ENCODE data around the gene TTC3.
A peak's percentile ranks its signal among the peaks of the same experiment; 100 is the strongest.

TTC3 gene

DNA sequence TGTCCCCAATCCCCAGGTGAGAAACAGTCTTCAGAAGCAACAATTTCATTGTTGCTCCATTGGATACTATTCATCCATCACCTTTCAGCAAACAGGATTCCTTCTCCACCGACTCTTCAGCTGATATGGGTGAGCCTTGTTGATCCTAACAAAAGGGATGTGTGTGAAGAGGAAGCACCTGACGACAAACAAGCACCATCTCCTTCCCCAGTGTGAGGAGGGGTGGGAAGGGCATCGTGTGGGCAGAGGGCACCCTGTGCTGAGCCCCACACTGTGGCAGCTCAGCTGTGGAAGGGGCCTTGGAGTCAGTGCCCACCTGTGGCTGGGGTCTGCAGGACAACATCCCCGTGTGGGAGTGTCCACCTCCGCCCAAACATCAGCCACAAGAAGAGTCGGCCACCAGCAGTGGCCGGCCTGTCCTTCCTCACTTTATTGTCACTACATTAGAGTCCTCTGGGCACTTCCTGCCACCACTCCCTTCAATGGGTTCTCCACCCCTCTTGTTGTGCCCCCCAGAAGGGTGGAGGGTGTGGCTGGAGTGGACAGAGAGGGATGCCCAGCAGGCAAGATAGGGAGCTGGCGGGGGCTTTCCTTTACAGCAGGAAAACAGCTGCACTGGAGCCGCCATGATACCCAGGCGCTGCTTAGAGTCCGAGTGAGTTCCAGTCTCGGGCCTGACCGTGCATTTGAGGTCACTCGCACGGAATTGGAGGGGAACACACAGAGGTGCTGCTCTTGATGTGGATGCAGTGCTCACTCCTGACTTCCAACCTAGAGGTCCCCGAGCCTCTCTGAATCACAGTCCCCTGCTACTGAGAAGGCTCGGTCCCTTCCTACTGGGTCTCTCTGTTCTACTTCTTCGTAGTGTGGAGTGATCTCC lies 153.2 kb downstream of the TTC3 start:
- no peak for DNase-seq

DNA sequence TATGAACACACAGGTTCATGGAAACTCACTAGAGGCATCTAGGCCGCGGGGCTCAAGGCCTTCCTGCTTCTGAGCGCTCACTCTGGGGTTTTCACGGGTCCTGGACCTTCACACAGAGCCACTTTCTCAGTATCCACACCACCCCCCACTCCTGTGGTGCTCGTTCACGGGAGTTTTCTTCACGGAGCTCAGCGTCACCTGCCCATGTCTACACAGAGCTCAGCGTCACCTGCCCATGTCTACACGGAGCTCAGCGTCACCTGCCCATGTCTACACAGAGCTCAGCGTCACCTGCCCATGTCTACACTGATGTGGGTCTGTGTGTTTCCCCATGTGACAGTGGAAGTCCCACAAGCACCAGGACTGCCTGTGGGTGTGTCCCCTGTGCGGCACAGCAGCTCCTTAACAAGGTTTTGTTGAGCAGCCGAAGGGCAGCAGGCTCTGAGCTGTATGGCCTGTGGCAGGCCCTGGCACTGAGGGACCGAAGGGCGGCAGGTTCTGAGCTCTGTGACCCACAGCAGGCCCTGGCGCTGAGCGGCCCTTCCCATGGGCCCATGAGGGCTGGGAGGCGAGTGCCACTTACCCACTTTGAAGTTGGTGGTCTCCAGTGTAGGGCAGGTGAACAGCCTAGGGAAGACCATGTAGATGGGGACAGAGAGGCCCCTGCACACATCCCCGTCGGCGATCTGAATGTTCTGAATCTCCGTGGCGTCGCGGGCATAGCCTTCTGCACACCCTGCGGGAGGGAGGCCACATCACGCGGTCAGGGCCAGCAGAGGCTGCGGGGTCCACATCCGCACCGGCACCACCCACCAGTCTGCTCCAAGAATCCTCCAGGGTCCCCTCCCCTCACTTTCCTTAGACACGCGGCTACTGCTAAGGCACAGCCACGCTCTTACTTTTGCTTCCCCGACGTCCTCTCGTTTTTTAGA lies 154.3 kb downstream of the TTC3 start:
- no peak for DNase-seq

DNA sequence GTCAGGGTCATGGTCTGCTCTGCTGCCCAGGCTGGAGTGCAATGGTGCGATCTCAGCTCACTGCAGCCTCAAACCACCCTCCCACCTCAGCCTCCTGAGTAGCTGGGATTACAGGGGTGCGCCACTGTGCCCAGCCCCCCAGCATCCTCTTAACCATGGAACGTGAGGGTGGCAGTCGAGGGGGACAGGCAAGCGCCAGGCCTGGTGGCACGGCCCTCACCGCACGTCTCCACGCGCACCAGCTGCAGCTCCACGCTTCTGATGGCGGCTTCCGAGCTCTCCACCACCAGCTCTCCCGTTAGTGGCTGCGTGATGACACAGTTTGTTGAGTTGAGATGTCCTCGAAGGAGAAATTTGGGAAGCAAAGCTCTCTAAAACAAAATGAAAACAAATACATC lies 154.9 kb downstream of the TTC3 start:
- DNase-seq, result no peak

DNA sequence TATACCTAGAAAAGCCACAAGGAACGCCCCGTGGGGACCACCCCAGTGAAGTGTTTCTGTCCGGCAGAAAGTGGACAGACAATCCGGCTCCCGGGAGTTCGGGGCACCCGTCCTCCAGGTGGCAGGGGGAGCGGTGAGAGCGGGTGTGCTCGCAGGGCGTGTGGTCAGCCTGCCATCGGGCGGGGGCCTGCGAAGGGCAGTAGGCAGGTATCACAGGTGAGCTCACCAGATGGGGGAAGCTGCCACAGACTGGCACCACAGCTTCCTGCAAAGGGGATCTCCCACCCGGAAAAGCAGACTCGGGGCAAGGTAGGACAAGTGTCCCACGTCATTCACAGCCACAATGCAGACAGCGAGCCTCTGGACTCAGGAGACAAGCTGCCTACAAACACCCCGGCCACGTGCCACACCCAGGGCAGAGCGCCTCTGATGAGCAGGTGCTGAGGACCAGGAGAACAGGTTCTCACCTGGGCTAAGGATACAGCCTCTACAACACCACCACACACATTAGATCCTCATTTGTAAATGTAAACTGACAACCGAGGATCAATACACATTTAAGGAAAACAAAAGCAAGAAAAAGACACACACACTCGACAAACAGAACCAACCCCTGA lies 157.7 kb downstream of the TTC3 start:
- DNase-seq, result no peak

DNA sequence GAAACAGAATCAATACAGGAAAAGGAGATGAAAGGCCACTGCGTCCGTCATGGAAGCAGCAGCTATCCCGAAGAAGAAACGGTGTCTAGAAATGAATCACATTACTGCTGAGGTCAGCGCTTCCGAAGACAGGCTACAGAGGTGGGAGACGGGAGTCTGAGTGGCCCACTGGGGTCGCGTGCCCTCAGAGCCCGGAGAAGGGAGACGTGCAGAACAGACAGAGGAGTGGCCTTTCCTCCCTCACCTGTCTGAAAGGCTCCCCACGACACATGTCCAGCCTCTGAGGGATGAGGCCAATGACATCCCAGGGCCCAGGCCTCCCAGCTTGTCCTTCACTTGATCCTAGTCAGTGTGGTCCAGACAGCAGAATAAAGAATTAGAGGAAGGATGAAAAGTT lies 158.2 kb downstream of the TTC3 start:
- no peak for DNase-seq

DNA sequence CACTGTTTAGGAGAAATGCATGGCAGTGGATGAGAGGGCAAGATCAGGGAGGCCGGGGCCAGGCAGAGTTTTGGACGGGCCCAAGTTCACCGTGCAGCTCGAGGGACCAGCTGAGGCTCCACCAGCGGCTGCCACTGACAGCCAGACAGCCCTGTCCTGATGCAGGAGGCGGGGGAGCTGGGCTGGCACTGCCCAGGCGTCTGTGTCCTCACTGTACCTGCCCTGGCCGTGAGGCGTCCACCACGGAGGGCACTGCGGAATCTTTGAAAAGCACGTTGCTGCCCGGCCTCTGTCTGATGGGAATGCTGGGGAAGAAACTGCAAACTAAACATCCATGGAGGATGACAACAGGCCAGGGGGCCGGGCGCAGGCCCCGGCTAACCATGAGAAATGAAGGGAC lies 158.6 kb downstream of the TTC3 start:
- no peak for DNase-seq

DNA sequence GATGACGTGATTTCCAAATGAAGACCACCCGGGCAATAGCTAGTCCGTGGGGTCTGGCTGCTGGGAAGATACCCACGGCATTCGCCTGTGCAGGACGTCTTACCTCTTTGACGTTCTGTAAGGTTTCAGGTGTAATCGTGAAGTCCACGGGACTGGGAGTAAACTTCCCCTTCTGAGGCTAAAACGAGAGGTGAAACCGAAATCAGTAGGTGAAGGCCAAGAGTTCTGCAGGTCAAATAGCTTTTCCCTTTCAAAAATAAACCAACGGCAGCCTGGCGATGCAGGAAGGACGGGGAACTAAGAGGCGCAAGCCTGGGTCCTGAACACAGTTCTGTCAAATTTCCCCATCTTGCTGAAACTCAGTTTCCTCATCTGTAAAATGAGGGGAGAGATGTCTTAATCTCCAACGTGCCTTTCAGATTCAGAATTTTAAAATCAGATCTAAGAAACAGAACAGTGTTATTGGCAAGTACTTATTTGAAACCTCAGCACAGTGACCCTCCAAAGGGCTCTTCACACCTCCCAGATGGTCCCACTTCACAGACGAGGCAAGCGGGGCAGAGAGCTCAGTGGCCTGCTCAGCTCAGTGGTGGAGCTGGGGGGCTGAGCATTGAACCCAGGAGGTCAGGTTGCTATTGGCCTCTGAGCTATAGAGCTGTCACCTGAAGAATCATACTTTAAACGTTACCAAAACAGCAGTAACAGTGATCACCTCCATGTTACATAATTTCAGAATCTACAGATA lies 159.4 kb downstream of the TTC3 start:
- DNase-seq, result no peak

DNA sequence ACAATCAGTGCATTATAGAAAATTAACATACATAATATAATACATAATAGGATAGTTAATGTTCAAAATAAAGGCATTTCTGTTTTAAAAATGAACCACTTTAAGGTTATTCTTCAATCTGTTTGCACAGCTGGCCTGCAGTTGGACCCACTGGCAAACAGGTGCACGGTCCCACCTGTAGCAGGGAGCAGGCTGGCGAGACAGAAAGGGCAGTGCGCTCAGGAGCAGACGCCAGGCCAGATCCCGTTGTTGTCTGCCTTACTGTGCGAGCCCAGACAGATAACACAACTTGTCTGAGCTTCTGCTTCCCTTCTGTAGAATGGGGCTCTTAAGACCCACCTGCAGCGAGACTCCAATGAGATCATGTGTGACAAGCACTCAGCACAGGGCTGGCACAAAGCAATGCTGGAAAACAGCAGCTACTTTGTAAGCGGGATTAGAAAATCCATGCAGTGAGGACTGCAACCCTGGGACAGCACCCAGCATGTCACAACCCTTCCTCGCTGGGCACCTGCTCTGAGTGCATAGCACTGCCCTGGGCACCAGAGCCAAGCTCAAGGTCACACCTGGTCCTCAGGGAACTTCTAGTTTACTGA lies 160.6 kb downstream of the TTC3 start:
- no peak for DNase-seq

DNA sequence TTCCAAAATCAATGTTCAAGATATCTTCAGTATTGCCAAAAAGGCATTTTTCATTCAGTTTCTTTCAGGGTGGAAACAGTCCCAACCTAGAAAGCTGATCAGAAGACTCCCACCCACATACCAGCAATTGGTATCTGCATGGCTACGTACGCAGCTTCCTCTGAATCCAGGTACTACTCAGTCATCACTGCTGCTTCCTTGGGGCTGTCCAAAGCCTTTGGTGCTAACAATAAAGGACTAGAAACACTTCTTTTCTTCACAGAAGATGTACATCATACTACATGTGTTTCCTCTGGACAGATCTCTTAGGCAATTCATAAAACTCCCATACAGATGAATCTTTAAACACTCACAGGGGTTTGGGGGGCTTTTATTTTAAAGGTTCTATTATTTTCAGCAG lies 164.3 kb downstream of the TTC3 start:
- DNase-seq, result no peak

DNA sequence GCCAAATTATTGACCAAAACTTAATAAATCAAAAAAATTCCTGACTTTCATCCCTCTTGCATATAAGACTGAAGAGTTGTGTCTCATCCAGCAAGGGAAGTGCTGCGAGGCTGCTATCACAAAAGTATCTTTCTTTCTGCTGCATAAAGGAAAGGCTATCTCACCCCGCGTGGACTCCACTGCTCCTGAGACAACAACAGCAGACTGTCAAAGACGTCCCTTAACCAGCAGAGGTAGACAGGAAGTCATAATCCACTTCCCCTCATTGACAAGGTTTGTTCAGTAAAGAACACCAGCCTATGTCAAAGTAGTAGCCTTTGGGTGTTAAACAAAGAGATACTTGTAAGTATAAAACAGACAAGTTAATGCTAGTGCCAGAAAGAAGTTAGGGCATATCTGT lies 164.7 kb downstream of the TTC3 start:
- DNase-seq, result no peak

DNA sequence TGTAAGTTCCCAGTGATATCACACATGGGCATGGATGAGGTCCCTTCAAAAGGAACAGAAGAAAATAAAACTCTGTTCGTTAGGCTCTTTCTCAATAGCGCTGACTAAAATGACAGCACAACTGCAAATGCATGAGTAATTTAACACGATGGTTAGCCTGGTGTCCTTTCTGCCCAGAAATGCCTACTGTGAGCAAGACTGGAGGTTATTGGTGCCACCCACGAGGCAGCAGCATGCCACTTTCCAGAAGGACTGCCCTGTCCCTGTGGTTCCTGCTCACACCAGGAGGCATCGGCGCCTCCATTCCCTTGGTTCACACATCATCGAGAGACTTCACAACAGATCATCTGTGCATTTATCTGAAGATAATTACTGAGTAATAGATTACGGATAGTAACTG lies 167.9 kb downstream of the TTC3 start:
- DNase-seq, result no peak

DNA sequence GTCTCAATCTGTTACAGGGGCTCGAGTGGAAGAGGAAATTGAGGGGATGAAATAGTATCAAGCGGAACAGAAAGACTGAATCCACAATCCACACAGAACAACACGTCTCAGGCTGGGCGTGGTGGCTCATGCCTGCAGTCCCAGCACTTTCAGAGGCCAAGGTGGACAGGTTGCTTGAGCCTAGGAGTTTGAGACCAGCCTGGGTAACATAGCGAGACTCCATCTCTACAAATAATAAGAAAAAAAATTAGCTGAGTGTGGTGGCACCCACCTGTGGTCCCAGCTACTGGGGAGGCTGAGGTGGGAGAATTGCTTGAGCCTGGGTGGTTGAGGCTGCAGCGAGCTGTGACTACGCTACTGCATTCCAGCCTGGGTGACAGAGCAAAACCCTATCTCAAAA lies 168.4 kb downstream of the TTC3 start:
- DNase-seq, result no peak

DNA sequence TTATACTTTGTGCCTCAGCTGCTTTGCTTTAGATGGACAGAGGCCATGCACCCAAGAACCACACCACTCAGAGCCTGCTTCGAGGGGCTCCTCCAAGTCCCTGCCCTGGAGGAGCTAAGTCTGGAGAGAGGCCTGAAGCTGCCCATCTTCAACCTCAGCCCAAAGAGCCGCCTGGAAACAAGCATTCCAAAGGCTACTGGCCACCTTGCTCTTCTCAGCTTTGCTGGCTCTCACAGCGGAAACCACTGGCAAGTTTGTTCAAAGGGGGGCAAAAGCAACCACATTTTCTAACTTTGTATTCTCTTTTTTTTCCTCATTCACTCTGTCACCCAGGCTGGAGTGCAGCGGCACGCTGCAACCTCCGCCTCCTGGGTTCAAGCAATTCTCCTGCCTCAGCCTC lies 170.9 kb downstream of the TTC3 start:
- no peak for DNase-seq

DNA sequence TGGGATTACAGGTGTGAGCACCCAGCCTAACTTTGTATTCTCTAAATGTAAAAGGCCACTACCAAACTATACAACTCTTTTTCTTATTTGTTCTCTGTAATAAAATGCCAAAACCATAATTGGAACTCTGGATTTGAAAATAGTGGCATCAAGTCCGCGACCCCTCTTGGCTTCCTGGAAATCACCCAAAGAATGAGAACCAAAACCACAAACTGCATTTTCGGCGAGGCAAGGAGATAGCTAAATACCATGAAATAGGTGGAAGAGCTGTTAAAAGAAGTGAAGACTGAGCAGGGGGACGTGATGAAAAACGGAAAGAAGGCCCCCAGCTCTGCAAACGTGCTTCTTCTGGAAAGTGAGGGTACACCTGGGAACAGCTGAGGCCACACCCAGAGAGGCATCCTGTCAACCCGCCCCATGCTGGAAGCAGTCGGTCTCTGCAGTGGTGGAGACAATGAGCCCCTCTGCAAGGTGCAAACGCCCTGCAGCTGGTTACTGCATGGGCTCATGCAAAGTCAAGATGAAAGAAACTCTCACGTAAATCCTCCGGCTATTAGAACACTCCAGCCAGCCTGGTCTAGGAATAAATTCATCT lies 171.5 kb downstream of the TTC3 start:
- DNase-seq, result peak in 1 of 2 donors; percentile 47

DNA sequence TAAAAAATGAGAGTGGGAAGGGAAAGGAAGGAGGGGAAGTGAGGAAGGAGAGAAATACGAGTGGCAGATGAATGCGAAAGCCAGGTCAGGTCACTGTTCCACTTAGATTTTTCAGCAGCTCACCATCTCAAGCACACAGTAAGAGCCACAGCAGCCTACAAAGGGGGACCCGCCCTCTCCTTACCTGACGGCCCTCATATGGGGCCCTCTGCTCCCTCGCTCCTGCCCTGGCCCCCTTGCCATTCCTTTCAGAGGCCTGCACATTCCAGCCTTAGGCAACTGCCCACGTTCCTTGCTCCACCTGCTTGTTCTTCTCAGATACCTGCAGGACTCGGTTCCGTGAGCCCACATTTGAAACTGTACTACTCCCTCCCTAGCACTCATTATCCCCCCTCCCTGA lies 172.1 kb downstream of the TTC3 start:
- DNase-seq, result no peak

DNA sequence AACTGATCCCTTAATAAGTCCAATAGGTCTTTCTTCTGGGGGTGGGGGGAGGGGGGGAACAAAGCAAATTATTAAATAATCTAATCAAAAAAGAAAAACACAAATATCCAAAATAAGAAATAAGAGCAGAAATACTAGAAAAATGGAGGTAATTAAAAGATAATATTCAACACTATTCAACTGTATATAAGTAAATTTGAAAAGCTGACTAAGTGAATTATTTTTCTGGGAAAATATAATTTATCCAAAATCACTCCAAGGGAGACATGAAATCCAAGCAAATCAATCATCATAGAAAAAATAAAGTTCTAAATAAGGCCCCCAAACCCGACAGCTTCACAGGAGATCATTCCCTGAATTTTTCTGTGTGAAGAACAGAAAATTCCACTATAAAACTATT lies 175.2 kb downstream of the TTC3 start:
- no peak for DNase-seq

DNA sequence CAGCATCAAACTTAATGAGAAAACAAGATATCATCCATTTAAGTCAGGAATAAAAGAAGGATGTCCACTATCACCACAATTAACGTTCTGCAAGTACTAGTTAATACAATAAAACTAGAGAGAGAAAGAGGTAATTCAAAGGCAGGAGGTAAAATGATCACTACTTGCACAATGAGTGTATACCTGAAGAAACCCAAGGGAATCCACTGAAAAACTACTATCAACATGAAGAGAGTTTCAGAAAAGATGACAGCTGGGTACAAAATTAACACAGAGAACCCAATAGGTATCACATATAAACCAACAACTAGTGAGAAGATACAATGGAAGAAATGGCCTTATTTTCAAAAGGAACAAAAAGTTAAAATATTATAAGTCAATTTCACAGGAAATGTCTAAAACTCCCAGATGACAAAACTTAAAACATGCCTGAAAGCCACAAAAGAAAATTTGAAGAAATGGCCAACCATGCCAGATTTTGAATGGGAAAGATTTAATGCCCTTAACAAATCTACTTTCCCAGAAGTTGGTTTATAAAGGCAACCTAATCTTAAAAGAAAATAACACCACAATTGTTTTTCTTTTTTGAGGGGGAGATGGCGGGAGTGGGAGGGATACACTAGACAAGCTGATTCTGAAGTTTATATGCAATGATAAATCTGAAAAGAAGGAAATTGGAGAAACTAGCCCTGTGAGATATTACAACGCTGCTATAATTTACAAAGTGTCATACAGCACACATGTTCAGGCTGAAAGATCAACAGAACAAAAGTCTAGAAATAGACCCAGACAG lies 176.3 kb downstream of the TTC3 start:
- no peak for DNase-seq

DNA sequence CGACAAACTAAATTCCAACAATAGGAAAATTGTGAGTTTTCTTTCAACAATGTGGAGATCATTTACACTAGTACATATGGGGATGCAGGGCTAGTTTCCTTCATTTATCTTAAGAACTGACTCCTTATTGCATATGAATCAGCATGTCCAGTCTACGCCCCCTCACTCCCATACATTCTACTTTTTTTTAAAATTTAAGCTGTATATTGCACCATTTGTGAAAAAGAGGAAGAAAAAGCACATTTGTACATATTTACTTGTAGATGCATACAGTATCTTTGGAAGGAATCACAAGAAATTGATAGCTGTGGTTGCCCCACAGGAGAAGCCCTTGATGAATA lies 178.2 kb downstream of the TTC3 start:
- no peak for DNase-seq

Data from CD4-positive, alpha-beta T cell treated with Interferon alpha-2 for 1 hour (primary cell).